Naive thymus-derived CD8-positive, alpha-beta T cell (primary cell): ENCODE data around the gene PLCD3. TPM values are rescaled to one million over a fixed set of nuclear protein-coding genes. Genes with fewer than 3 reads are reported as not detected.

ENCODE experiments used
- ATAC-seq, 2 donors: fragments of 150-1000 bp; cut with Tn5 transposase in 1 of 2; sonication (Bioruptor Pico), chemical (Tn5 transposase) in 1 of 2; 1 replicate in 1 of 2; 2 replicates in 1 of 2; pipeline ENCODE4 v1.10.0; 2021; ENCODE audit warnings: mild to moderate bottlenecking in 2 of 2, moderate library complexity in 2 of 2
- POLR2A ChIA-PET: fragments of 350-600 bp; sonication (Branson Sonifier 250); formaldehyde crosslinking; loops from one replicate; lab custom pipeline; 2021; ENCODE audit warnings: antibody characterized with exemption; lab: Charles Lee
- DNase-seq, 10 donors: peaks; one replicate each; pipeline versions ENCODE4 v3.0.0 to v3.0.0-alpha.2; 2020 to 2022
- H3K27ac Mint-ChIP-seq, 10 donors: one replicate each; pipeline ENCODE4 v1.8.0; 2020 to 2022; ENCODE audit warnings: mild to moderate bottlenecking in 10 of 10, mixed read lengths in 10 of 10, moderate library complexity in 4 of 10, inconsistent platforms in 1 of 10
- H3K27me3 Mint-ChIP-seq, 5 donors: one replicate each; pipeline ENCODE4 v1.8.0; 2021 to 2022; ENCODE audit warnings: mixed read lengths in 5 of 5
- H3K36me3 Mint-ChIP-seq, 3 donors: one replicate each; pipeline ENCODE4 v1.8.0; 2020 to 2022; ENCODE audit warnings: mixed read lengths in 3 of 3, mild to moderate bottlenecking in 2 of 3, inconsistent platforms in 1 of 3
- H3K4me1 Mint-ChIP-seq, 4 donors: one replicate each; pipeline ENCODE4 v1.8.0; 2021 to 2022; ENCODE audit warnings: mixed read lengths in 4 of 4
- H3K4me3 Mint-ChIP-seq, 10 donors: one replicate each; pipeline ENCODE4 v1.8.0; 2020 to 2022; ENCODE audit warnings: mild to moderate bottlenecking in 10 of 10, mixed read lengths in 10 of 10, moderate library complexity in 6 of 10, inconsistent platforms in 1 of 10
- H3K9me3 Mint-ChIP-seq, 9 donors: one replicate each; pipeline ENCODE4 v1.8.0; 2020 to 2022; ENCODE audit warnings: mixed read lengths in 9 of 9, mild to moderate bottlenecking in 3 of 9, inconsistent platforms in 1 of 9, moderate library complexity in 1 of 9
- microRNA-seq: library from miRNA; unstranded; fragments of <30 nt; microRNA quantifications from one replicate; pipeline ENCODE4 v1.2.0, GENCODE V29; 2022; ENCODE audit warnings: borderline microRNAs expressed
- polyA plus RNA-seq, 3 donors: library from polyadenylated mRNA; unstranded; fragments of 300-500 nt; fragmentation: Illumina TruSeq; gene quantifications; one replicate each; pipeline ENCODE4 v1.2.3, GENCODE V29; 2021
- total RNA-seq, 8 experiments: library from RNA in 2 of 8; stranded (reverse) in 2 of 8; gene quantifications; one replicate each; pipeline ENCODE4 v1.2.3 and lab custom pipeline; 2021 to 2026

PLCD3 gene
- total and polyA plus RNA-seq, 5 experiments from 2014 or later: 0.35 to 4.0 (median 0.65) TPM

DNA sequence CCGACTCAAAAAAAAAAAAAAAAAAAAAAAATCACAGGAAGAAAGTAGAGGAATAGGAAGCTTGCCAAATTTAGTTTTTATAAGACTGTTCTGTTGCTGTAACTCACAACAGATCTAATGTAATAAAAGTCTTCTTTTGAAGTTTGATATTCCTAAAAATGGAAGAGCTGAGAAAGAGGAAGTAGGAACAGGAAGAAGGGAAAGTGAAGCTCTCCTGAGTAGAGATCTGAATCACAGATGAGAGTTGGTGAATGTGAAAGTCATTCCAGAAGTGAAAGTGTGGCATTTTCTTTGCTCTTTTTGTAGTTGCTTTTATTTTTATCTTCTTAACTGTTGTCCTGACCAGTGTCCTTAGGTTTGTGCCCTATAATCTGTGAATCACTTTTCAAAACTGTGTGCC lies 69.1 kb downstream of the PLCD3 start:
- Mint-ChIP-seq H3K27me3 (no peaks in the 10 kb centered on the region), H3K4me3 (peak overlapping the region in 7 of 10 donors; percentile 24 to 100 (median 34)), H3K4me1 (peaks cover 13 to 71% (median 54%) of the 10 kb centered on the region in 4 donors), H3K9me3 (no peaks in the 10 kb centered on the region), H3K36me3 (peaks cover 0 to 24% (median 0%) of the 10 kb centered on the region in 3 donors), H3K27ac (peak overlapping the region in 6 of 10 donors; percentile 25 to 85 (median 43))
- DNase-seq (no peak), ATAC-seq (no peak)
- POLR2A ChIA-PET: interaction anchor here (5.6 kb wide), 1 partner anchor 12 kb away, joined by 78 read pairs; the partner anchor contains the start of gene DCAKD

DNA sequence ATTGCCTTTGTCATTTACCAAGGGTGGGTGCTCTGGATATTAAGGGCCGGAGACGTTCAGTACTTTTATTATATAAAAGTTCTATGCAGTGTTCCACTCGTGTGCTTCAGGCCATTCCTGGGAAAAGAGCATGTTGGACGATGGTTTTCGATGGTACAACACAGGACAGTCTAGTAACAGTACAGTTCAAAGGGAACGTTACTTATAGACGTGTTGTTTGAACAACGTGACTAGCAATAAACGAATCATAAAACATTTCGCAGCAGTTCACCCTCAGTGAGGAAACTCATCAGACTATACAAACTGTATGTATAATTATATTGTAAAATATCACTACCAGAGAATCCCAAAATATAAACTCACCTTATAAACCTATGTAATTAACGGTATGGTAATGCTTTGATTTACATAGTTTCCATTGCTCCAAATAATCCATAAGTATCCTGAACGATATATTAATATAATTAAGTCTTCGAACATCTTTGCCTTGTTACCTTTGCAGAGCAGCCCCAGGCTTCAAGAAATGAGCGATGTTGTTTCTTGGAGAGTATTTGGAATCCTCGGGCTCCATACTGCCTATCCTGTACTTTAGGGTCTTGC lies 70.6 kb downstream of the PLCD3 start:
- peak overlapping the region; percentile 95 to 100 (median 98) for H3K27ac Mint-ChIP-seq
- H3K36me3 Mint-ChIP-seq: peaks cover 0 to 10% (median 0%) of the 10 kb centered on the region in 3 donors

GRCh38 chr17:45060797-45061605 lies 71.3 kb downstream of the PLCD3 start, which contains the start of gene NMT1:
Gene NMT1 (plus strand): TSS chr17:45061317. CDS start chr17:45061330, 13 bp downstream.
- peak within 1 kb of the TSS; percentile 95 to 100 (median 98) for H3K27ac Mint-ChIP-seq
- peaks cover 11 to 61% (median 43%) of the 10 kb centered on the region in 4 donors for H3K4me1 Mint-ChIP-seq
- POLR2A ChIA-PET: interaction anchor here (0.6 to 5.6 kb wide), 17 partner anchors 10 to 991 kb away, joined by 3 to 78 read pairs (median 4); partner anchors contain the start of genes DCAKD, EFTUD2, HEXIM1 and HEXIM2
- DNase-seq (peak; percentile 81 to 99 (median 96)), ATAC-seq (peak; percentile 90)
- no peaks in the 10 kb centered on the region for H3K9me3 Mint-ChIP-seq
- H3K4me3 Mint-ChIP-seq: peak within 1 kb of the TSS; percentile 94 to 100 (median 100)
- H3K36me3 Mint-ChIP-seq: peaks cover 0 to 7% (median 0%) of the 10 kb centered on the region in 3 donors
- H3K27me3 Mint-ChIP-seq: no peaks in the 10 kb centered on the region

More for the DNA sequence above, 70.6 kb downstream of the PLCD3 start:
- ATAC-seq (no peak), DNase-seq (no peak)
- Mint-ChIP-seq H3K4me3 (peak overlapping the region; percentile 94 to 100 (median 100)), H3K9me3 (no peaks in the 10 kb centered on the region), H3K4me1 (peaks cover 11 to 62% (median 44%) of the 10 kb centered on the region in 4 donors), H3K27me3 (no peaks in the 10 kb centered on the region)
- POLR2A ChIA-PET: interaction anchor here (1.0 to 5.6 kb wide), 14 partner anchors 9 to 864 kb away, joined by 3 to 78 read pairs (median 4); partner anchors contain the start of genes DCAKD, EFTUD2, HEXIM1 and HEXIM2

GRCh38 chr17:45060382-45060796 lies 71.9 kb downstream of the PLCD3 start:
- peak overlapping the region; percentile 94 to 100 (median 100) for H3K4me3 Mint-ChIP-seq
- peaks cover 11 to 59% (median 46%) of the 10 kb centered on the region in 4 donors for H3K4me1 Mint-ChIP-seq

More at GRCh38 chr17:45060382-45060796, 71.9 kb downstream of the PLCD3 start:
- H3K27ac Mint-ChIP-seq: peak overlapping the region; percentile 95 to 100 (median 98)
- POLR2A ChIA-PET: interaction anchor here (0.6 to 5.6 kb wide), 15 partner anchors 9 to 990 kb away, joined by 3 to 78 read pairs (median 4); partner anchors contain the start of genes DCAKD, EFTUD2, HEXIM1 and HEXIM2
- no peak for ATAC-seq
- no peaks in the 10 kb centered on the region for H3K9me3 Mint-ChIP-seq
- peaks cover 0 to 7% (median 0%) of the 10 kb centered on the region in 3 donors for H3K36me3 Mint-ChIP-seq
- no peak for DNase-seq
- H3K27me3 Mint-ChIP-seq: no peaks in the 10 kb centered on the region

Small RNA genes lying within 50 kb of the gene (microRNA-seq; reads per million reads assigned to microRNA genes)
- not detected for gene MIR6784

Other genes starting within 250 kb of the PLCD3 start
- 100 to 1,000 TPM; 101 to 113 TPM for gene EFTUD2, start 233.1 kb downstream of the PLCD3 start, total RNA-seq
- 10 to 100 TPM; 57.0 to 79.0 (median 68.3) TPM for gene EFTUD2, start 233.1 kb downstream of the PLCD3 start, polyA plus RNA-seq
- not detected for gene GFAP, start 217.0 kb downstream of the PLCD3 start, total RNA-seq
- gene GFAP, start 217.0 kb downstream of the PLCD3 start, polyA plus RNA-seq: under 1 TPM in 2 of 3 donors, not detected in 1; 0.06 to 0.24 TPM
- gene KIF18B, start 184.7 kb downstream of the PLCD3 start, total RNA-seq: not detected
- gene KIF18B, start 184.7 kb downstream of the PLCD3 start, polyA plus RNA-seq: not detected
- not detected for gene C1QL1, start 164.2 kb downstream of the PLCD3 start, total RNA-seq
- gene C1QL1, start 164.2 kb downstream of the PLCD3 start, polyA plus RNA-seq: not detected
- 10 to 100 TPM; 36.1 to 37.9 TPM for gene DCAKD, start 80.9 kb downstream of the PLCD3 start, total RNA-seq
- gene DCAKD, start 80.9 kb downstream of the PLCD3 start, polyA plus RNA-seq: 10 to 100 TPM; 13.1 to 16.1 (median 16.0) TPM
- 100 to 1,000 TPM; 130 to 139 TPM for gene NMT1, start 71.2 kb downstream of the PLCD3 start, total RNA-seq
- 10 to 100 TPM; 55.2 to 70.8 (median 65.0) TPM for gene NMT1, start 71.2 kb downstream of the PLCD3 start, polyA plus RNA-seq
- 10 to 100 TPM; 39.4 to 48.5 TPM for gene ACBD4, start 3.2 kb upstream of the PLCD3 start, total RNA-seq
- gene ACBD4, start 3.2 kb upstream of the PLCD3 start, polyA plus RNA-seq: 10 to 100 TPM; 10.5 to 17.4 (median 11.7) TPM
- gene HEXIM1, start 16.0 kb upstream of the PLCD3 start, total RNA-seq: 10 to 100 TPM; 34.3 to 35.1 TPM
- gene HEXIM1, start 16.0 kb upstream of the PLCD3 start, polyA plus RNA-seq: 1 to 10 TPM; 4.9 to 6.8 (median 5.4) TPM
- 1 to 10 TPM; 3.4 to 4.4 TPM for gene HEXIM2, start 29.4 kb upstream of the PLCD3 start, total RNA-seq
- gene HEXIM2, start 29.4 kb upstream of the PLCD3 start, polyA plus RNA-seq: 1 to 10 TPM; 2.6 to 3.6 (median 3.3) TPM
- gene FMNL1, start 89.4 kb upstream of the PLCD3 start, total RNA-seq: 100 to 1,000 TPM; 383 to 394 TPM
- gene FMNL1, start 89.4 kb upstream of the PLCD3 start, polyA plus RNA-seq: 10 to 100 TPM; 18.0 to 35.5 (median 21.5) TPM
- under 1 TPM; 0.47 to 0.75 TPM for gene SPATA32, start 129.6 kb upstream of the PLCD3 start, total RNA-seq
- gene SPATA32, start 129.6 kb upstream of the PLCD3 start, polyA plus RNA-seq: under 1 TPM; 0.30 to 0.81 (median 0.44) TPM
- 10 to 100 TPM; 37.6 to 37.8 TPM for gene MAP3K14, start 184.5 kb upstream of the PLCD3 start, total RNA-seq
- gene MAP3K14, start 184.5 kb upstream of the PLCD3 start, polyA plus RNA-seq: 1 to 10 TPM in 2 of 3 donors, under 1 TPM in 1; 0.73 to 7.2 (median 1.8) TPM